Body of pancreas (tissue), 4 donors: ENCODE data around the gene TFDP1. TPM values are rescaled to one million over a fixed set of nuclear protein-coding genes. Genes with fewer than 3 reads are reported as not detected.

Source experiments
- ATAC-seq: fragments of 150-250 bp; one replicate; pipeline ENCODE4 v1.9.1; 2016
- DNase-seq, 4 donors: peaks; one replicate each; pipeline ENCODE4 v3.0.0-alpha.2; 2019
- H3K27ac ChIP-seq, 4 donors: fragments of 200-600 bp; sonication (generic); 1 replicate in 3 of 4; 2 replicates in 1 of 4; pipeline versions ENCODE4 v1.5.1 to v1.6.1; 2016 to 2019; ENCODE audit warnings: mild to moderate bottlenecking in 1 of 4, mixed read lengths in 1 of 4, moderate library complexity in 1 of 4
- H3K27me3 ChIP-seq, 2 donors: fragments of 200-600 bp; sonication (generic); one replicate each; pipeline ENCODE4 v1.6.0; 2016; ENCODE audit warnings: mild to moderate bottlenecking in 1 of 2
- H3K36me3 ChIP-seq, 2 donors: fragments of 200-600 bp; sonication (generic); replicated peaks in 1 of 2; 2 replicates each; pipeline ENCODE4 v1.5.1; 2016; ENCODE audit warnings: low read depth in 2 of 2; ENCODE audit not compliant: insufficient read depth in 1 of 2
- H3K4me1 ChIP-seq: fragments of 200-600 bp; sonication (generic); one replicate; pipeline ENCODE4 v1.6.0; 2016
- H3K4me3 ChIP-seq, 2 donors: fragments of 200-600 bp; sonication (generic); 1 replicate in 1 of 2; 2 replicates in 1 of 2; pipeline ENCODE4 v1.5.1; 2016 to 2019
- H3K9me3 ChIP-seq, 3 donors: fragments of 200-600 bp; sonication (generic); 1 replicate in 2 of 3; 2 replicates in 1 of 3; pipeline ENCODE4 v1.5.1; 2016
- POLR2A ChIP-seq, 3 donors: fragments of 450-650 bp; IDR thresholded peaks; one replicate each; pipeline ENCODE4 v1.6.1; 2016; ENCODE audit warnings: antibody characterized with exemption in 3 of 3, mild to moderate bottlenecking in 2 of 3
- WGBS, 2 donors: methylation state at CpG; one replicate each; pipeline ENCODE4 v1.1.5; 2017; 5-methylcytosine and 5-hydroxymethylcytosine counted together
- intact Hi-C: fragments of 100-400 bp; cut with DNase I; formaldehyde crosslinking; loops from one replicate; pipeline ENCODE4 v1.15.1; 2023
- total RNA-seq, 2 donors: library from RNA; depleted of rRNA; stranded (reverse); fragments of >200 nt; gene quantifications; one replicate each; pipeline ENCODE4 v1.1.0, GENCODE V29; 2016
- TF ChIP-seq, protein P1 (sequence below), 7 experiments: fragments of 450-650 bp in 4 of 7; fragments of 200-600 bp in 3 of 7; sonication (generic) in 3 of 7; IDR thresholded peaks; one replicate each; pipeline ENCODE4 v1.5.1; 2016 to 2019; ENCODE audit warnings: antibody characterized with exemption in 7 of 7

The TFDP1 gene
- total RNA-seq, 2 donors from 2014 or later = 16.5 to 22.8 TPM

DNA sequence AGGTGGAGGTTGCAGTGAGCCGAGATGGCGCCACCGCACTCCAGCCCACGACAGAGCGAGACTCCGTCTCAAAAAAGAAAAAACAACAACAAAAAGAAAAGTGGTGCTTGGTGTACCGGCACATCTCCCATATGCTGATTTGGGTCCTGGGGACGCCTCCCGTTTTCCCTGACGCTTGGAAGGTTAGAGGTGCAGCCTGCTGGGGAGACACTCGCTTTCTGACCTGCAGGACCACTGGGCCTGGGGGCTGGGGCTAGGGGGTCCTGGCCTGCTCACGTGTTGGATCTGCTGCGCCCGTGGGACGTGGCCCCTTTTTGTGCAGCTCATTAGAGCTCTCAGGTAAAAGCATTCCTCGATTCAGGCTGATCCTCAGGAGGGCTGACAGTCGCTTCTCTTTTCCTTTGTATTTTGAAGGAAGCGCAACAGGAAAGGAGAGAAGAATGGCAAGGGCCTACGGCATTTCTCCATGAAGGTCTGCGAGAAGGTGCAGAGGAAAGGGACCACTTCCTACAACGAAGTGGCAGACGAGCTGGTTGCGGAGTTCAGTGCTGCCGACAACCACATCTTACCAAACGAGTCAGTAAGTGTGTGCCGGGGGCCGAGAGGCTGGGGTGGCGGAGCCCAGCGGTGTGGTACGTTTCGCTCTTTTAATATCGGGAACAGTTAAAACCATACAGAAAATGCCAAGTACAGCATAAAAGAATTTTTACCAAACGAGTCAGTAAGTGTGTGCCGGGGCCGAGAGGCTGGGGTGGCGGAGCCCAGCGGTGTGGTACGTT is 48.3 kb downstream of the TFDP1 start:
- Histone ChIP-seq H3K4me3 (no peak overlapping the region), H3K36me3 (peaks cover 0 to 23% of the 10 kb centered on the region in 2 donors), H3K27me3 (no peaks in the 10 kb centered on the region), H3K27ac (no peak overlapping the region), H3K4me1 (no peaks in the 10 kb centered on the region), H3K9me3 (no peaks in the 10 kb centered on the region)
- 93 to 96% methylated on average over 38 of the region's 38 CpGs for whole genome bisulfite sequencing, 2 donors
- TF ChIP-seq, protein P1, sequence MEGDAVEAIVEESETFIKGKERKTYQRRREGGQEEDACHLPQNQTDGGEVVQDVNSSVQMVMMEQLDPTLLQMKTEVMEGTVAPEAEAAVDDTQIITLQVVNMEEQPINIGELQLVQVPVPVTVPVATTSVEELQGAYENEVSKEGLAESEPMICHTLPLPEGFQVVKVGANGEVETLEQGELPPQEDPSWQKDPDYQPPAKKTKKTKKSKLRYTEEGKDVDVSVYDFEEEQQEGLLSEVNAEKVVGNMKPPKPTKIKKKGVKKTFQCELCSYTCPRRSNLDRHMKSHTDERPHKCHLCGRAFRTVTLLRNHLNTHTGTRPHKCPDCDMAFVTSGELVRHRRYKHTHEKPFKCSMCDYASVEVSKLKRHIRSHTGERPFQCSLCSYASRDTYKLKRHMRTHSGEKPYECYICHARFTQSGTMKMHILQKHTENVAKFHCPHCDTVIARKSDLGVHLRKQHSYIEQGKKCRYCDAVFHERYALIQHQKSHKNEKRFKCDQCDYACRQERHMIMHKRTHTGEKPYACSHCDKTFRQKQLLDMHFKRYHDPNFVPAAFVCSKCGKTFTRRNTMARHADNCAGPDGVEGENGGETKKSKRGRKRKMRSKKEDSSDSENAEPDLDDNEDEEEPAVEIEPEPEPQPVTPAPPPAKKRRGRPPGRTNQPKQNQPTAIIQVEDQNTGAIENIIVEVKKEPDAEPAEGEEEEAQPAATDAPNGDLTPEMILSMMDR (IDR thresholded peaks at IDR 0.05) = no peak
- TF ChIP-seq POLR2A (IDR thresholded peaks at IDR 0.05) = no peak
- ATAC-seq = no peak
- no peak for DNase-seq
- intact Hi-C loops = no loop called here

DNA sequence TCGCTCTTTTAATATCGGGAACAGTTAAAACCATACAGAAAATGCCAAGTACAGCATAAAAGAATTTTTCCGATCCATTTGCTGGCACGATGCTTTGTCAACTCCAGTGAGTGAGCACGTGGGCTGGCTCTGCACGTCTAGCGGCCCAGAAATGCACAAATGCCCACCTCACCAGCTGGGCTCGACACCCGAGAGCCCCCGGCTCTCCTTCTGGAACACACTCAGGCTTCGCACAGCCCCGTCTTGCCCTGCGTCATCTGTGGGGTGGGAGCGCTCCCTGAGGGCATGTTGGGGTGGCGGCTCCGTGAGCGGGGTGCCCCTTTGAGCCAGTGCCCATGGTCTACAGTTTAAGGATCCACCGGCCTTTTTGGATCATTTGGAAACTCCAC is 48.9 kb downstream of the TFDP1 start:
- Histone ChIP-seq H3K4me1 (no peaks in the 10 kb centered on the region), H3K36me3 (peaks cover 0 to 26% of the 10 kb centered on the region in 2 donors)
- no peak for DNase-seq

DNA sequence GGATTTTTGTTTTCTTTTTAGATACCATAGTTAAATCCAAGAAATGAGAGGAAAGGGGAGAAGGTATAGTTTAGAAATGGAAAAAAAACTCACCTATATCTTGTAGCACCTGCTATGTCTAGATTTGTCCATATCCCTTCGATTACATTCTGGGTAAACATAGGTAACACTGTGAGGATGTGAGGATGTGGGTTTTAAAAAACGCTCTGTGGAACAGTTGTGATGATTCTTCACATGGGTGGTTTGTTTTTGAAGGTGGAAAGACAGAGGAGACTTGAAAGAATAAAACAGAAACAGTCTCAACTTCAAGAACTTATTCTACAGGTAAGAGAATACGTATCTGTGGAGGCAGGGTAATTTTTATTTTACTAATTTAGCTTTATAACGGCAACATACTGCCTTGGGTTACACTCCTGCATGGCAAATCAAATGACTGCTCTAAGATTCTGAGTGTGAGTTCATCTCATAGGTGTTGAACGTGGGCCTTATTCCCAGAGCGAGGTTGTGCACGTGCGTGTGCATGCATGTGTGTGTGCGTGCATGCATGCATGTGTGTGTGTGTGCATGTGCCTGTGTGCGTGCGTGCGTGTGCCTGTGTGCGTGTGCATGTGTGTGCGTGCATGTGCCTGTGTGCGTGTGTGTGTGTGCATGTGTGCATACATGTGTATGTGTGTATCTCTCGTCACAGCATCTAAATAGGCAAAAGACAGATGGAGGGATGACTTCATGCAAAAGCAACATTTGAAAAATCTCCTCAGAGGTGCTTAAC is 49.9 kb downstream of the TFDP1 start:
- intact Hi-C loops = no loop called here
- H3K36me3 ChIP-seq = peaks cover 0 to 26% of the 10 kb centered on the region in 2 donors
- no peak overlapping the region for H3K4me3 ChIP-seq
- no peak for ATAC-seq
- whole genome bisulfite sequencing, 2 donors = 89 to 93% methylated on average over 14 to 16 of the region's 16 CpGs
- H3K4me1 ChIP-seq = no peaks in the 10 kb centered on the region
- H3K27me3 ChIP-seq = no peaks in the 10 kb centered on the region
- H3K9me3 ChIP-seq = no peaks in the 10 kb centered on the region
- H3K27ac ChIP-seq = no peak overlapping the region
- no peak for DNase-seq
- TF ChIP-seq, protein P1 (IDR thresholded peaks at IDR 0.05) = no peak
- TF ChIP-seq POLR2A (IDR thresholded peaks at IDR 0.05) = no peak

More for the DNA sequence above, 48.9 kb downstream of the TFDP1 start:
- H3K27me3 ChIP-seq = no peaks in the 10 kb centered on the region
- no peak for ATAC-seq
- intact Hi-C loops = no loop called here
- no peak for TF ChIP-seq POLR2A (IDR thresholded peaks at IDR 0.05)
- TF ChIP-seq, protein P1 (IDR thresholded peaks at IDR 0.05) = no peak
- no peaks in the 10 kb centered on the region for H3K9me3 ChIP-seq
- 96 to 97% methylated on average over 18 of the region's 18 CpGs for WGBS, 2 donors
- no peak overlapping the region for H3K4me3 ChIP-seq
- no peak overlapping the region for H3K27ac ChIP-seq

DNA sequence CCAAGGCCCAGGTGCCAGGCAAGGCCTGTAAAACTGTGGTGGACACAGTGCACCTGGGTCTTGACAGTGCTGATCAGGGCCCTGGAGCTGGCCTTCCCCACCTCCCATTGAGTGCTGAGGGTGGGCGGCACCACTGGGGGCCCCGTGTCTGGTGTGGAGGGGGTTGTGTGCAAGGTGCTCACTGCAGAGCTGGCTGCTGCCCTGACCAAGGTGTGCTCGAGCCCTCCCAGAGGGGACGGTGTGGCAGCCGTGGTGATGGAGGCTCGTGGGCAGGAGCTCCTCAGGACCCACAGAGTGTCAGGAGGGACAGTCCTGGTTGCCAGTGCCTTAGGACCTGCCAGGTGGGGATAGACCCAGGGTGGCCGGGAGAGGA is 50.5 kb downstream of the TFDP1 start:
- no peaks in the 10 kb centered on the region for H3K9me3 ChIP-seq
- intact Hi-C loops = no loop called here
- no peak for ATAC-seq

More for the DNA sequence above, 50.5 kb downstream of the TFDP1 start:
- Histone ChIP-seq H3K4me1 (no peaks in the 10 kb centered on the region), H3K27ac (no peak overlapping the region), H3K36me3 (peaks cover 0 to 27% of the 10 kb centered on the region in 2 donors), H3K27me3 (no peaks in the 10 kb centered on the region), H3K4me3 (no peak overlapping the region)
- DNase-seq = no peak
- no peak for TF ChIP-seq POLR2A (IDR thresholded peaks at IDR 0.05)
- TF ChIP-seq, protein P1 (IDR thresholded peaks at IDR 0.05) = no peak
- 98% methylated on average over 7 of the region's 7 CpGs; no CpG with 5 or more reads in 1 of the 2 donors for WGBS, 2 donors
